GM20000 (cell line): Measurements from ENCODE around the gene GSTO2.

Experiments
- DNase-seq: peaks from one replicate; pipeline ENCODE4 v3.0.0; 2012; ENCODE audit warnings: low spot score
- CTCF ChIP-seq: IDR thresholded peaks from 2 replicates; pipeline ENCODE4 v1.5.1; 2012; ENCODE audit warnings: mild to moderate bottlenecking, control low read depth; ENCODE audit errors: extremely low read depth, missing control alignments

The GSTO2 gene

DNA sequence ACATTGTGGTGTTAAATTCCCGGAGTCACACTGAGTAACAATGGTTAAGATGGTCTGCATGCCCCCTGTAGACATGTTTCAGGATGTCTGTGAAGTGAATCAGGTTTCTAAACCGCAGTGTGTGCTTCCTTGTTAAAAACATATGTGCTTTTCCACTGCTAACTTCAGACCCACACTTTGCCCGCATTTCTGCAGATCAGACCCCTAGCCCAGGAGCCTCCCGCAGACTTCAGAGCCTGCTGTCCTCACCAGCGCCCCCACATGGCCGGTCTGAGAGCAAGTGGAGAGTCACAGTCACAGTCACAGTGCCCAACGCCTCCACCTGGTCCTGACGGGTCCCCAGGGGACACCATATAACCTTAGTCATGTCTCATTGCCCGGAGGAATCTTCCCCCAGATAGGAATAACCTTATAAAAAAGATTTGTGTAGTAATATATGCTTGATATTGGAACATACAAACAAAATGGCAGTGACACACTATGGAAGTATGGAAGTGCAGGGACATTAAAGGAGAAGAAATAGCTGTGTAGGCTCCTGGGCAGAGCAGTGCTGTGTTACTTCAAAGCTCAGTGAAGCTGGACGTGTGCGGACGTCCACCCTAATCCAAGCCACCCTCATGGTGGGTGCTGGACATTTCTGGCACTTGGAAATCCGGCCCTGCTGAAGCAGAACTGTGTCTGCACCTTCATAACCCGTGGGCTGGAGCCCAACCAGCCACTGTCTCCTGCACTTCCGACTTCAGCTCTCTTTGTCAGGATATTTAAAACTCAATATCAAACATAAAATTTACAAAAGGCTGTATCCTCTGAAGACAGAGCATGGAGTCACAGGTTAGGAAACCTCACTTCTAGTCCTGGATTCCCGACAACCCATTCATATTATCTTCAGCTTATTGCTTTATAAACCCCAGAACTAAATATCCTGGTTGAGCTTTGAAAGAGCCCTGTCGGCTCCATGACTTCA is 29.0 kb downstream of the GSTO2 start:
- peak; percentile 5 for TF ChIP-seq CTCF
- no peak for DNase-seq

DNA sequence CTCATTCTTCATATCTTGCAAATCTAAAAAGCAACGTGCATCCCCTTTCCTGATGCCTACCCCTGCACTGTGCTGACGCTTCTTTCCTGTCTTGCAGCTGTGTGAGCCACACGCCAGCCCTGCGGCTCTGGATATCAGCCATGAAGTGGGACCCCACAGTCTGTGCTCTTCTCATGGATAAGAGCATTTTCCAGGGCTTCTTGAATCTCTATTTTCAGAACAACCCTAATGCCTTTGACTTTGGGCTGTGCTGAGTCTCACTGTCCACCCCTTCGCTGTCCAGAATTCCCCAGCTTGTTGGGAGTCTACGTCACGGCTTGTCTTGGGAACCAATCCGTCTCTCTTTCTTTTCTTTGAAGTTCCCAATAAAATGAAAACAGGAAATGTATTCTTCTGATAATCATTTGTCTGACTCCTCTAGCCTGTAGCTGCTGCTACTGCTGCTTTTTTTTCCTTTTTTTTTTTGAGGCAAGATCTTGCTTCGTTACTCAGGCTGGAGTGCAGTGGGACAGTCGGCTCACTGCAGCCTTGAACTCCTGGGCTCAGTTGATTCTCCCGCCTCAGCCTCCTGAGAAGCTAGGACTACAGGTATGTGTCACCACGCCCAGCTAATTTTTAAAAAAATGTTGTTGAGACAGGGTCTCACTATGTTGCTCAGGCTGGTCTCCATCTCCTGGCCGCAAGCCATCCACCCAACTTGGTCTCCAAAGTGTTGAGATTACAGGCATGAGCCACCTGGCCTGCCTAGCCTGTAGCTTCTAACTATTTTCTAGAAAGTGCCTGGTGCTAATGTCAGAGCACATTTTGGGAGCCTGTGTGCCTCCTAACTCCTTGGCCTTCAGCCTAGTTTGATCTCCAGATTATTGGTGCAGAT is 30.3 kb downstream of the GSTO2 start:
- no peak for DNase-seq
- TF ChIP-seq CTCF = no peak

DNA sequence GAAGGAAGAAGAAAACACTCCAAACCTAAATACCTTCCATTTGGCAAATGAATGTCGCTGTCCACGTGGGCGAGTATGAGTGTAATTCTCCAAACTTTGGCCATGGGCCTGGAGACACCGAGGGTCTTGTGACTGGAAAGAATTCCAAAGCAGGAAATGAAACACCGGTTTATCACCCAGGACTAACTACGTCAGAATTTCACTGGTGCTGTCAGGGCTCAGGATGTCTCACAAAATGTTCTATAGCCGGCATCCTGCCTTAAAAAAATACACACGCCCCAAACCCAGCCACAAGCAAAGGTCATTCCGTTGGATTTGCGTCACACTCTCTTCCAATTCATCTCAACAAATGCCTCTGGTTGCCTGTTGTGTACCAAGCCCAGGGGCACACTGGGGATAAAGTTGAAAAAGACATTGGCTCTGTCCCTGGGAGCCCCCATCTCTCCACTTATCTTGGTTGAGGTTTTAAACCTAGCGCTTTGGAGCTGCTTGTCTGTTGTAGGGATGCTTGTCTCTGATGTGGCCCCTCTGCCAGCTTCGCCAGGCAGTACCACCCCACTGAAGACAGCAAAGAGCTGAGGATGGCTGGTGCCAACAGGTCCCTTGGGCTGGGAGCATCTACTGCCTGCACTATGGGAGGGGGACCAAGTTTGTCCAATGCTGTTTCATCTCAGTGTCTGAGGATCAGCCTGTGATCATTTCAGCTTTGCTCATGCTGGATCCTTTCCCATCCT is 31.2 kb downstream of the GSTO2 start:
- no peak for DNase-seq
- TF ChIP-seq CTCF = no peak

DNA sequence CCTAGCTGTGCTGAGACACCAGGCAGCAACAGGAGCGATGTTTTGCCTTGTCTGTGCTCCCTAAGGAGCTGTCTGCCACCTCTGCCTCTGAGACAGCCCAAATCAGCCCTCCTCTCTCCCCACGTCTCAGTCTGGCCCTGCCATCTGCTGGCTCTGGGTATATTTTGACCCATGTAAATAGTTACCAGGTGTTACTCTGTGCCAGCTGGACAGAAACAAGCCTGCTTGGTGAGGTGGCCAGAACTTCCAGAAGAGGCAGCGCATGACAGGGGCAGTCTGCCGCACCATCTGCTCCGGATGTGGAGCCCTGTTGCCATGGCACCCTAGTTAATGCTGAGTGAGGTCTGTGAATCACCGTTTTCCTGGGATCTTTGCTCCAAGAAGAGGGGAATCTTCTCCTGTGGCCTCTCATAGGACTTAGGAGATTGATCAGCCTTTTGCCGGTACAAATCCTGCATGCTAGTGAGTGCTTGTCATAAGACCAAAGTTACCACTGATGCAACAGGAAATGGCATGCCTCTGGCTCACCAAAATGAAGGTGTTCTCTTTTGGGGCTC is 31.8 kb downstream of the GSTO2 start:
- DNase-seq = no peak
- TF ChIP-seq CTCF = no peak

GRCh38 chr10:104301907-104302690 is 33.1 kb downstream of the GSTO2 start:
- DNase-seq = no peak
- no peak for TF ChIP-seq CTCF

- DNase-seq = no peak
- no peak for TF ChIP-seq CTCF
These were observed 34.8 kb downstream of the GSTO2 start for GRCh38 chr10:104303594-104304355.
